ENCODE data around the gene MLLT1. TPM values are rescaled to one million over a fixed set of nuclear protein-coding genes. Genes with fewer than 3 reads are reported as not detected.

MLLT1 gene
- total and polyA plus RNA-seq, 2 donors (not counting 1 experiment from before 2014, with no cell fraction given) = 19.4 to 40.2 TPM

- no peaks in the 10 kb centered on the region for H3K27me3 ChIP-seq (replicated peaks in 1 of 4; ENCODE audit: control extremely low read depth in 1 of 4, control insufficient read depth in 3 of 4, insufficient read depth in 4 of 4, low read length in 3 of 4)
- ATAC-seq (ENCODE audit: low read depth) (no peak), DNase-seq (no peak)
- no peaks in the 10 kb centered on the region for H3K4me1 ChIP-seq (ENCODE audit: control insufficient read depth in 2 of 2, insufficient read depth in 2 of 2, low read length in 2 of 2)
- Mint-ChIP-seq H3K4me1 (no peaks in the 10 kb centered on the region), H3K27me3 (no peaks in the 10 kb centered on the region), H3K9me3 (ENCODE audit: insufficient read depth) (no peaks in the 10 kb centered on the region), H3K27ac (no peak overlapping the region), H3K4me3 (no peak overlapping the region)
- H3K4me3 ChIP-seq (ENCODE audit: control extremely low read depth in 1 of 5, extremely low read depth in 1 of 5, insufficient read depth in 1 of 5, low read depth in 2 of 5, low read length in 4 of 5) = no peak overlapping the region
- no peak overlapping the region for H3K27ac ChIP-seq (ENCODE audit: low read length in 2 of 2)
- ChIA-PET POLR2A (no interaction called here), CTCF (interaction anchor here (0.6 kb wide), 2 partner anchors 141 to 1432 kb away, joined by 3 to 4 read pairs; no protein-coding TSS in a partner anchor)
- WGBS (ENCODE audit: insufficient coverage) = 87% methylated on average over 2 of the region's 4 CpGs
- peaks cover 69% of the 10 kb centered on the region for H3K79me2 ChIP-seq (ENCODE audit: control insufficient read depth, insufficient read depth, low read length)
- H3K9me3 ChIP-seq (ENCODE audit: control extremely low read depth in 1 of 3, control insufficient read depth in 2 of 3, insufficient read depth in 1 of 3, low read length in 2 of 3) = no peaks in the 10 kb centered on the region
- no peak overlapping the region for H2AFZ ChIP-seq (ENCODE audit: insufficient read depth, low read depth, low read length, poor library complexity, severe bottlenecking)
- H3K9ac ChIP-seq (ENCODE audit: low read length) = no peak overlapping the region
- no peak for TF ChIP-seq EZH2 (IDR thresholded peaks at IDR 0.05; ENCODE audit: borderline replicate concordance, insufficient read depth, low read depth, low read length, poor library complexity, severe bottlenecking)
- TF ChIP-seq CTCF (IDR thresholded peaks at IDR 0.05) = no peak
- intact Hi-C loops (cut with micrococcal nuclease) = no loop called here
- H4K20me1 ChIP-seq (ENCODE audit: control insufficient read depth, insufficient read depth, low read length, poor library complexity, severe bottlenecking) = peaks cover 45% of the 10 kb centered on the region
- peaks cover 0 to 21% of the 10 kb centered on the region in 2 experiments for H3K36me3 ChIP-seq (replicated peaks in 1 of 2; ENCODE audit: control extremely low read depth in 1 of 2, control insufficient read depth in 1 of 2, extremely low read depth in 1 of 2, insufficient read depth in 2 of 2, low read length in 1 of 2)
- no peak overlapping the region for H3K4me2 ChIP-seq (replicated peaks; ENCODE audit: low read depth, low read length, poor library complexity, severe bottlenecking)
Observed at GRCh38 chr19:6268382-6268771, 11.4 kb downstream of the MLLT1 start.

GRCh38 chr19:6267552-6268381 lies 12.0 kb downstream of the MLLT1 start:
- H3K9me3 Mint-ChIP-seq (ENCODE audit: insufficient read depth) = no peaks in the 10 kb centered on the region
- H3K4me1 Mint-ChIP-seq = no peaks in the 10 kb centered on the region
- no peaks in the 10 kb centered on the region for H3K27me3 Mint-ChIP-seq
- WGBS (ENCODE audit: insufficient coverage) = 92% methylated on average over 14 of the region's 17 CpGs
- Histone ChIP-seq H3K27ac (ENCODE audit: low read length in 2 of 2) (no peak overlapping the region), H3K9ac (ENCODE audit: low read length) (no peak overlapping the region), H3K4me3 (ENCODE audit: control extremely low read depth in 1 of 5, extremely low read depth in 1 of 5, insufficient read depth in 1 of 5, low read depth in 2 of 5, low read length in 4 of 5) (no peak overlapping the region), H3K79me2 (ENCODE audit: control insufficient read depth, insufficient read depth, low read length) (peaks cover 65% of the 10 kb centered on the region), H3K9me3 (ENCODE audit: control extremely low read depth in 1 of 3, control insufficient read depth in 2 of 3, insufficient read depth in 1 of 3, low read length in 2 of 3) (no peaks in the 10 kb centered on the region), H3K4me1 (ENCODE audit: control insufficient read depth in 2 of 2, insufficient read depth in 2 of 2, low read length in 2 of 2) (no peaks in the 10 kb centered on the region), H3K36me3 (replicated peaks in 1 of 2; ENCODE audit: control extremely low read depth in 1 of 2, control insufficient read depth in 1 of 2, extremely low read depth in 1 of 2, insufficient read depth in 2 of 2, low read length in 1 of 2) (peaks cover 0 to 25% of the 10 kb centered on the region in 2 experiments), H2AFZ (ENCODE audit: insufficient read depth, low read depth, low read length, poor library complexity, severe bottlenecking) (no peak overlapping the region), H4K20me1 (ENCODE audit: control insufficient read depth, insufficient read depth, low read length, poor library complexity, severe bottlenecking) (peaks cover 44% of the 10 kb centered on the region), H3K27me3 (replicated peaks in 1 of 4; ENCODE audit: control extremely low read depth in 1 of 4, control insufficient read depth in 3 of 4, insufficient read depth in 4 of 4, low read length in 3 of 4) (no peaks in the 10 kb centered on the region), H3K4me2 (replicated peaks; ENCODE audit: low read depth, low read length, poor library complexity, severe bottlenecking) (no peak overlapping the region)
- H3K4me3 Mint-ChIP-seq = no peak overlapping the region
- DNase-seq (no peak), ATAC-seq (ENCODE audit: low read depth) (no peak)
- CTCF ChIA-PET = interaction anchor here (0.5 kb wide), 1 partner anchor 25 kb away, joined by 3 read pairs; no protein-coding TSS in a partner anchor
- TF ChIP-seq EZH2 (IDR thresholded peaks at IDR 0.05; ENCODE audit: borderline replicate concordance, insufficient read depth, low read depth, low read length, poor library complexity, severe bottlenecking) (no peak), CTCF (IDR thresholded peaks at IDR 0.05) (no peak)
- no peak overlapping the region for H3K27ac Mint-ChIP-seq
- intact Hi-C loops (cut with micrococcal nuclease) = no loop called here
- POLR2A ChIA-PET = no interaction called here

Data from B cell (primary cell).